C4-2B (cell line): Measurements from ENCODE around the gene EIF1AX.

Experiments used
- ZFX ChIP-seq: fragments of 450-650 bp; IDR thresholded peaks from 2 replicates; pipeline ENCODE4 v1.6.1; 2017
- TF ChIP-seq, protein P1 (sequence below): fragments of 450-650 bp; conservative IDR thresholded peaks from 2 replicates; pipeline ENCODE4 v1.5.1; 2017; ENCODE audit warnings: mild to moderate bottlenecking

DNA sequence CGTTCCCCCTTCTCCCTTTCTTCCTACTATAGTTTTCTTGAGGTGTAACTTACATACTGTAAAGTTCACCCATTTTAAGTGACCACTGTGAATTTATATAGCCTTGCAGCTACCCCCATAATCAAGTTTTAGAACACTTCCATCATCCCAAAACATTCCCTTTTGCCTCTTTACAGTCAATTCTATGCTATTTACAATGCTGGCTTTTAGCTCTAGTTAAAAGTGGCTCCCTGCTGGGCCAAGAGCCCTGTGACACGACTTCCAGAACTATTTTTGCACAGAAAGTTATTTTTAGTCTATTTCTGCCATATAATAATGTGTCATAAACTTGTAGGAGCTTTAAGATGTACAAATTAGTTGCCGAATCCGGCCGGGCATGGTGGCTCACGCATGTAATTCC, 51.8 kb downstream of the EIF1AX start:
- TF ChIP-seq, protein P1, sequence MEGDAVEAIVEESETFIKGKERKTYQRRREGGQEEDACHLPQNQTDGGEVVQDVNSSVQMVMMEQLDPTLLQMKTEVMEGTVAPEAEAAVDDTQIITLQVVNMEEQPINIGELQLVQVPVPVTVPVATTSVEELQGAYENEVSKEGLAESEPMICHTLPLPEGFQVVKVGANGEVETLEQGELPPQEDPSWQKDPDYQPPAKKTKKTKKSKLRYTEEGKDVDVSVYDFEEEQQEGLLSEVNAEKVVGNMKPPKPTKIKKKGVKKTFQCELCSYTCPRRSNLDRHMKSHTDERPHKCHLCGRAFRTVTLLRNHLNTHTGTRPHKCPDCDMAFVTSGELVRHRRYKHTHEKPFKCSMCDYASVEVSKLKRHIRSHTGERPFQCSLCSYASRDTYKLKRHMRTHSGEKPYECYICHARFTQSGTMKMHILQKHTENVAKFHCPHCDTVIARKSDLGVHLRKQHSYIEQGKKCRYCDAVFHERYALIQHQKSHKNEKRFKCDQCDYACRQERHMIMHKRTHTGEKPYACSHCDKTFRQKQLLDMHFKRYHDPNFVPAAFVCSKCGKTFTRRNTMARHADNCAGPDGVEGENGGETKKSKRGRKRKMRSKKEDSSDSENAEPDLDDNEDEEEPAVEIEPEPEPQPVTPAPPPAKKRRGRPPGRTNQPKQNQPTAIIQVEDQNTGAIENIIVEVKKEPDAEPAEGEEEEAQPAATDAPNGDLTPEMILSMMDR = no peak
- TF ChIP-seq ZFX = no peak
